Measurements from ENCODE around the gene PDCD11.

GRCh38 chr10:103457176-103457712 is 60.8 kb downstream of the PDCD11 start:
- TF ChIP-seq CTCF (IDR thresholded peaks at IDR 0.05; ENCODE audit: insufficient read depth, low read depth, low read length) (no peak), EZH2 (IDR thresholded peaks at IDR 0.05; ENCODE audit: insufficient read depth, low read length) (no peak)

Measured in astrocyte (in vitro differentiated cells and primary cell).